HFFc6 (cell line): ENCODE measurements around the gene CNTNAP3B. TPM values are rescaled to one million over a fixed set of nuclear protein-coding genes. Genes with fewer than 3 reads are reported as not detected.
"Not testable (repeated sequence)": the region's sequence is repeated elsewhere in the genome, so short reads cannot be mapped to it uniquely, and the experiment has no call there.

Source experiments
- DNase-seq: peaks from one replicate; pipeline ENCODE4 v3.0.0-alpha.2; 2018
- H3K27ac Mint-ChIP-seq: 2 replicates; pipeline ENCODE4 v1.8.0; 2020; ENCODE audit warnings: mild to moderate bottlenecking, mixed read lengths
- H3K27me3 Mint-ChIP-seq: 2 replicates; pipeline ENCODE4 v1.8.0; 2021; ENCODE audit warnings: mild to moderate bottlenecking, moderate library complexity, mixed read lengths; ENCODE audit not compliant: insufficient read depth
- H3K36me3 Mint-ChIP-seq: 2 replicates; pipeline ENCODE4 v1.8.0; 2021; ENCODE audit warnings: low read depth, mixed read lengths
- H3K4me1 Mint-ChIP-seq: 2 replicates; pipeline ENCODE4 v1.8.0; 2020; ENCODE audit warnings: low read depth, mixed read lengths
- H3K4me3 Mint-ChIP-seq: 2 replicates; pipeline ENCODE4 v1.8.0; 2020; ENCODE audit warnings: mild to moderate bottlenecking, moderate library complexity, mixed read lengths
- H3K9me3 Mint-ChIP-seq: 2 replicates; pipeline ENCODE4 v1.8.0; 2020; ENCODE audit warnings: mild to moderate bottlenecking, mixed read lengths
- total RNA-seq, 6 experiments: library from RNA; stranded (reverse); fragmentation: NEBNext Ultra II Directional; extraction: Animal tissue kit (Norgen Biotek cat#: 25700); gene quantifications; 2 replicates in 1 of 6; 3 replicates in 5 of 6; pipeline ENCODE4 v1.2.3, GENCODE V29; 2021

Gene CNTNAP3B
- total RNA-seq, 6 experiments from 2014 or later: not detected

DNA sequence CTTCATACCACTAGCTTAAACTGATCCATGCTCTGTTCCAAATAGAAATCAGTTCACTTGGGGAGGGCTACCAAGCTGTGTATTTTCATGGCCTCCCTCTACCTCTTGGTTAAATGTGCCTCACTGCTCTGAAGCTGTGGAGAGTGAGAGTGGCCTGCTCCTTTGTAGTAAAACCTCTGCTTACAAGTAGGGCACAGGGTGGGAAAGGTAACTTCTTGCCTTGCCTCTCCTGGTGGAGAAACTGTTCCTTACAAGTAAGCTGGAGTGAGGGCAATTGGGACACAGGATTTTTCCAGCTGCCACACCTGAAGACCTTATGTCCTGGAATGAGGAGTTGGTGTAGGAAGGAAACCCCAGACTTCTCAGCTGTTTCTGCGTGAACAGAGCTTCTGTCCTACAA is 211.9 kb downstream of the CNTNAP3B start:
- H3K27me3 Mint-ChIP-seq, DNase-seq, H3K27ac Mint-ChIP-seq, H3K9me3 Mint-ChIP-seq, H3K36me3 Mint-ChIP-seq, H3K4me3 Mint-ChIP-seq, H3K4me1 Mint-ChIP-seq: not testable (repeated sequence)

DNA sequence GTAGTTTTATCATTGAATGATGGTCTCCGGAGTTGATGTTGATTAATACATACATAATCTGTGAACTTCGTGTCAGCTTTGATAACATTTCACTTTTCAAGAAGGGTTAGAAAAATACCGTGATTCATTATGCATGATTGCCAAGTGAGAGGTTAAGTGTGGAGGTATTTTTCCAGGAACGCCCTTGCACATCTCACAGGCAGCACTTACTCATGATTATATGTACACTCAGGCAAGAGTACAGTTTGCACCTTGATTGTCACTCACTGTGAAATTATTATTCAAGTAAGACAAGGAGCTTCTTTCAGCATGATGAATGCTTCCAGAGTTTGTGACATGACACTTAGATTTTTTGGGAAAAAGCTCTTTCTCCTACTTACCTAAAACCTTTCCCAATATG is 223.7 kb downstream of the CNTNAP3B start:
- not testable (repeated sequence) for H3K27ac Mint-ChIP-seq, H3K36me3 Mint-ChIP-seq, H3K9me3 Mint-ChIP-seq, H3K27me3 Mint-ChIP-seq, H3K4me1 Mint-ChIP-seq, DNase-seq, H3K4me3 Mint-ChIP-seq

DNA sequence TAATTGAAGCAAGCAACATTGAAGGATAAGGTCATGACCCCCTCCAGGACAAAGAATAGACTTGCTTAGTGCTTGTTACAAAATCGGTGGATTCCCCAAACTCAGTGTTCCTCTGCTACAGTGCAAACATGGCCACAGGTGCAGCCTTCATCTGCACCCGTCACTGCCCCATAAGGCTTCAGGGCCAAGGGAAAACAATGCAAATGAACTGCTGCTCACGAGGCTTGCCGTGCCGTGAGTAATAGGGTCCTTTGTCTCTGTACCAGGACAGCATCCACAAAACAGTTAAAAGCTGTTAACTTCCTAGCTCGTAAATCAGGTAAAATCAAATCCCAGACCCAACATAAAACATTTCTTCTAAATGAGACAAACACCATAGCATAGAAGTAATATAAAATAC is 226.5 kb downstream of the CNTNAP3B start:
- H3K4me1 Mint-ChIP-seq, H3K36me3 Mint-ChIP-seq, H3K4me3 Mint-ChIP-seq, H3K27me3 Mint-ChIP-seq, H3K9me3 Mint-ChIP-seq, H3K27ac Mint-ChIP-seq, DNase-seq: not testable (repeated sequence)

DNA sequence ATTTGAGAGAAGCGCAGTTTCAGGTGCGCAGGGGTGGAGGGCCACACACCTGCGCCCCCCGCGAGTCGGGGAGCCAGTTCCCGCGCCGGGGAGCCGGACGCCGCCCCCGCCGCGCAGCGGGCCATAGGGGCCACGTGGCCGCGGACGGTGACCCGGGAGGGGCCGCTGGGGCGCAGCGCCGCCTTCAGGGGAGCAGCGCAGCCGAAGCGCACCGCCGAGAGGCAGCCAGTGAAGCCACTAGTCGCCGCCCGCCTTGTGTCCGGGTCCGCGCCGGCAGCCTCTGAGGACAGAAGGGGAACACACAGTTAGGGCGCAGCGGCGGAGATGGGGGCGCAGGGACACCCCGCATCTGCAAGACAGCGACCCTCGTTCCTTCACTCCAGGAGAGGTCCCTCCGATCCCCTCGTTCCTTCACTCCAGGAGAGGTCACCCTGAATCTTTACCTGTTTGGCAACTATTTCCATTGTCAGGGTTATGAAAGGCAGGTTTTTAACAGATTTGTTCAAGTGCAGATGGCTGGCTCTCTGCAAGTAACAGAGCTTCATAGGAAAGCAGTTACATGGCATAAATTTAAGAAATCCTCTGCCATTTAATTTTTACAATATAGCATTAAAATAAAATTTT is 230.4 kb downstream of the CNTNAP3B start:
- not testable (repeated sequence) for DNase-seq, H3K4me3 Mint-ChIP-seq, H3K9me3 Mint-ChIP-seq, H3K36me3 Mint-ChIP-seq, H3K4me1 Mint-ChIP-seq, H3K27ac Mint-ChIP-seq, H3K27me3 Mint-ChIP-seq

DNA sequence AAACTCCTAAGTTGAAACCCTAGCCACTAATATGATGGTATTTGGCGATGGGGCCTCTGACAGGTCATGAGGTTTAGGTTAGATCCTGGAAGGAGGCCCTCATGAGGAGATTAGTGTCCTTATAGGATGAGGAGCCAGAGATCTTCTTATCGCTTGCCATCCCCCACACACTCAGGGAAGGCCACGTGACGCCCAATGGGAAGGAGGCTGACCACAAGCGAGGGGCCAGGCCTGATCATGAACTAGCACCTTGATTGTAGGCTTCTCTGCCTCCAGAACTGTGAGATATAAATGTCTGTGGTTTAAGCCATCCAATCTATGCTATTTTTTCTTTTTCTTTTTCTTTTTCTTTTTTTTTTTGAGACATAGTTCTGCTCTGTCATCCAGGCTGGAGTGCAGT is 254.7 kb downstream of the CNTNAP3B start:
- H3K9me3 Mint-ChIP-seq, DNase-seq, H3K27ac Mint-ChIP-seq, H3K36me3 Mint-ChIP-seq, H3K4me3 Mint-ChIP-seq, H3K27me3 Mint-ChIP-seq, H3K4me1 Mint-ChIP-seq: not testable (repeated sequence)

DNA sequence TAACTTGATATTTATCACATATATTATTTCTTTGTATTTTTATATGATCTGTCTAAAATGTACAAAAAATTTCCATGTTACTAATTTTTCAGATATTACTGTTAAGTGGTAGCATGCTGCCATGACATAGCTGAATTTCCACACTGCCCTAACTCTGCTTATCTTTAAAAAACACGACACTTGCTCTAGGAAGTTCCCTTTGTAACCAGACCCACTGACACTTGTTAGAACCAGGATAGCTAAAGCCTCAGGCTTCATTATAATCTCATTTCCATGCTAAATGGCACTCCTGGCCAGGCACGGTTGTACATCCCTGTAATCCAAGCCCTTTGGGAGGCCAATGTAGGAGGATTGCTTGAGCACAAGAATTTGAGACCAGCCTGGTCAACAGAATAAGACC is 273.8 kb downstream of the CNTNAP3B start:
- H3K36me3 Mint-ChIP-seq, H3K9me3 Mint-ChIP-seq, H3K27ac Mint-ChIP-seq, H3K4me1 Mint-ChIP-seq, H3K27me3 Mint-ChIP-seq, H3K4me3 Mint-ChIP-seq, DNase-seq: not testable (repeated sequence)

DNA sequence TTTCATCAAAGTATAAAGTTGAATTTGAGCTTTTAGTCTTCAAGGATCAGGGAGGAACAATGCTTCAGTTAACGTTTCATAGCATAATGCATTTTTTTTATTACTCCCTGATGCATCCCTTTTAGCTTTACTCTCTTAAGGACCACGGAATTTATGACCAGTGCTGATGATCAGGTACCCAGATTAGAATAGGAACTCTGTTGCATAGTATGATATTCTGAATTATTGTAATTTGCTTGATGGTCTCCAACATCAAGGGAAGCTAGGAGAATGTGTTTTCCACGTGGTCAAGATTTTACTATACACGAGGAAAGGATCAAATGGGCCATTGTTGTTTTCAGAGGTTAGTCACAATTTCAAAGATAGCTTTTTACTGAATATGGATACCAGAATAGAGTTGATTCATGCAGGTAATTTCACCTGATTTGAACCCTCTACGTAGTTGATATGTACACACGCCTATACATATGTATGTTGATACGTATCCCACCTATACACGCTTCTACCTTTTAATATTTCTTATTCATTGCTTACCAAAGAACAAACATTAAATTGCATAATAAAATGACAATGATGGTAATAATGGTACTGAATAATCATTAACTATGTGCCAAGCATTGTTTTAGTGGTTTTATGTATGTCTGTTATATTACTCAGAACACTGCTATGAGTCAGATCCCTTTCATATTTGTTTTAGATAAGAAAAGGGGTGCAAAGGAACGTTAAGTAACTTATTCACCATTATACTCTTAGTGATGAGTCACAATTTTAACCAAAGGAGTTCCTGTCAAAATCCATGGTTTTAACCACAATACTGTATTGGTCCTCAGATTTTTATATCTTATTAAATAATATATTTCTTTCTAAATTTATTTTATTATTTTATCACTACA is 277.1 kb downstream of the CNTNAP3B start:
- not testable (repeated sequence) for H3K27me3 Mint-ChIP-seq, H3K4me1 Mint-ChIP-seq, H3K36me3 Mint-ChIP-seq, H3K4me3 Mint-ChIP-seq, DNase-seq, H3K27ac Mint-ChIP-seq, H3K9me3 Mint-ChIP-seq

DNA sequence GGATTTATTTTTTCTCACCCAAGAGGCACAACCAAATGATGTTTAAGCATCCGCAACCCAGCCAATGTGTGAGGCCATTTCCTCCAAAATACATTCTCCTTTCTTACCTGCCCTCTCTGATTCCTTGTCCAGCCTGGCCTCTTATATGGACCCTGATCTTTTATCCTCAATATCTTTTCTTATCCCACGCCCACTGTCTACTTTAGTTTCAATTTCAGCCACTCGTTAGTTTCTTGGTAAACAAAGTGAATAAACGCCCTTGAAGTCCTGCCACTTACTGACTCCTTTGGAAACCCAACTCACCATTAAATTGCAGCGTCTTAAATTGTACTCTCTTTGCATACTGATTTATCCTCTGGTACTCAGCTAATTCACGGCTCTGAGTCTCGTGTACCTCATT is 281.4 kb downstream of the CNTNAP3B start:
- not testable (repeated sequence) for H3K9me3 Mint-ChIP-seq, H3K4me1 Mint-ChIP-seq, DNase-seq, H3K27ac Mint-ChIP-seq, H3K36me3 Mint-ChIP-seq, H3K4me3 Mint-ChIP-seq, H3K27me3 Mint-ChIP-seq

Other genes starting within 250 kb of the CNTNAP3B start
- not detected for gene SPATA31A6, start 54.2 kb upstream of the CNTNAP3B start, total RNA-seq